Upper lobe of left lung (tissue), 6 donors: Measurements from ENCODE around the gene TIGIT. TPM values are rescaled to one million over a fixed set of nuclear protein-coding genes. Genes with fewer than 3 reads are reported as not detected.
A peak's percentile ranks its signal among the peaks of the same experiment; 100 is the strongest.

Experiments used
- ATAC-seq, 2 donors: fragments of 200-7000 bp; cut with Tn5 transposase; one replicate each; pipeline ENCODE4 v1.9.1; 2022; ENCODE audit warnings: mild to moderate bottlenecking in 2 of 2, moderate library complexity in 2 of 2; ENCODE audit not compliant: low FRiP score in 2 of 2
- DNase-seq, 2 donors: peaks; one replicate each; pipeline ENCODE4 v3.0.0-alpha.2; 2019 to 2020
- H3K27ac ChIP-seq, 4 donors: fragments of 200-600 bp; sonication (generic); one replicate each; pipeline ENCODE4 v1.5.1; 2016 to 2019
- H3K27me3 ChIP-seq, 4 donors: fragments of 200-600 bp; sonication (generic); one replicate each; pipeline ENCODE4 v1.5.1; 2017 to 2019
- H3K36me3 ChIP-seq, 4 donors: fragments of 200-600 bp; sonication (generic); one replicate each; pipeline ENCODE4 v1.5.1; 2016 to 2019
- H3K4me1 ChIP-seq, 4 donors: fragments of 200-600 bp; sonication (generic); one replicate each; pipeline ENCODE4 v1.5.1; 2018 to 2019
- H3K4me3 ChIP-seq, 4 donors: fragments of 200-600 bp; sonication (generic); one replicate each; pipeline ENCODE4 v1.5.1; 2017 to 2019; ENCODE audit warnings: mild to moderate bottlenecking in 2 of 4, moderate library complexity in 1 of 4
- H3K9me3 ChIP-seq, 4 donors: fragments of 200-600 bp; sonication (generic); one replicate each; pipeline ENCODE4 v1.5.1; 2018 to 2019
- EP300 ChIP-seq, 4 donors: sonication (generic); formaldehyde crosslinking; IDR thresholded peaks; one replicate each; pipeline ENCODE4 v1.5.1; 2017; ENCODE audit warnings: antibody characterized with exemption in 4 of 4, control low read depth in 2 of 4
- POLR2A ChIP-seq, 4 donors: fragments of 450-650 bp; IDR thresholded peaks; one replicate each; pipeline ENCODE4 v1.5.1; 2016 to 2017; ENCODE audit warnings: antibody characterized with exemption in 4 of 4, mild to moderate bottlenecking in 2 of 4
- POLR2AphosphoS5 ChIP-seq, 2 donors: sonication (generic); formaldehyde crosslinking; IDR thresholded peaks; one replicate each; pipeline ENCODE4 v1.5.1; 2017; ENCODE audit warnings: antibody characterized with exemption in 2 of 2
- WGBS, 2 donors: methylation state at CpG; one replicate each; pipeline ENCODE4 v1.1.5; 2017 to 2018; 5-methylcytosine and 5-hydroxymethylcytosine counted together
- total RNA-seq, 6 donors: library from RNA; depleted of rRNA in 4 of 6; stranded (reverse); fragments of >200 nt in 4 of 6; gene quantifications; one replicate each; pipeline versions ENCODE4 v1.1.0 to v1.2.1, GENCODE V29; 2016 to 2021
- TF ChIP-seq, protein P1 (sequence below), 6 experiments: fragments of 450-650 bp in 4 of 6; fragments of 200-600 bp in 2 of 6; sonication (generic) in 2 of 6; IDR thresholded peaks; one replicate each; pipeline ENCODE4 v1.5.1; 2016 to 2019; ENCODE audit warnings: antibody characterized with exemption in 6 of 6
- donor health status: DM: no; HTN: no; CAD: no; lungs with moderate emphysema.
- donor health status: DM: no; HTN: yes; CAD: no; lungs with severe emphysema.

TIGIT gene
- total RNA-seq, 6 donors from 2014 or later, result 0.69 to 1.6 (median 1.0) TPM; not detected in 1

DNA sequence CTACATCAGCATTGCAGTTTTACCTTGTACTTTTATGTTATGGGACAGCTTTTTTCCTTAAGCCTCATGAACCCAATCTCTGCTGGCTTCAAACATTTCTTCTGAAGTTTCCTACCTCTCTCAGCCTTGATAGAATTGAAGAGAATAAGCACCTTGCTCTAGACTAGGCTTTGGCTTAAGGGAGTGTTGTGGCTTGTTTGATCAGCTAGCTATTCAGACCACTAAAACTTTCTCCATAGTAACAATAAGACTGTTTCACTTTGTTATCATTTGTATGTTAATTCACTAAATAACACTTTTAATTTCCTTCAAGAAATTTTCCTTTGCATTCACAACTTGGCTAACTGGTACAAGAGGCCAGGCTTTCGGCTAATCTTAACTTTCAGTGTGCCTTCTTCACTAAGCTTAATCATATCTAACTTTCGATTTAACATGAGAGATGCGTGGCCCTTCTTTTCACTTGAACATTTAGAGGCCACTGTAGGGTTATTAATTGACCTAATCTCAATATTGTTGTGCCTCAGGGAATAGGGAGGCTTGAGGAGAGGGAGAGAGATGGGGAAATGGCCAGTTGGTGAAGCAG is 8.1 kb upstream of the TIGIT start:
- no peaks in the 10 kb centered on the region for H3K4me1 ChIP-seq
- TF ChIP-seq POLR2A (IDR thresholded peaks at IDR 0.05) (no peak), EP300 (IDR thresholded peaks at IDR 0.05) (no peak), POLR2AphosphoS5 (IDR thresholded peaks at IDR 0.05) (no peak)
- TF ChIP-seq, protein P1, sequence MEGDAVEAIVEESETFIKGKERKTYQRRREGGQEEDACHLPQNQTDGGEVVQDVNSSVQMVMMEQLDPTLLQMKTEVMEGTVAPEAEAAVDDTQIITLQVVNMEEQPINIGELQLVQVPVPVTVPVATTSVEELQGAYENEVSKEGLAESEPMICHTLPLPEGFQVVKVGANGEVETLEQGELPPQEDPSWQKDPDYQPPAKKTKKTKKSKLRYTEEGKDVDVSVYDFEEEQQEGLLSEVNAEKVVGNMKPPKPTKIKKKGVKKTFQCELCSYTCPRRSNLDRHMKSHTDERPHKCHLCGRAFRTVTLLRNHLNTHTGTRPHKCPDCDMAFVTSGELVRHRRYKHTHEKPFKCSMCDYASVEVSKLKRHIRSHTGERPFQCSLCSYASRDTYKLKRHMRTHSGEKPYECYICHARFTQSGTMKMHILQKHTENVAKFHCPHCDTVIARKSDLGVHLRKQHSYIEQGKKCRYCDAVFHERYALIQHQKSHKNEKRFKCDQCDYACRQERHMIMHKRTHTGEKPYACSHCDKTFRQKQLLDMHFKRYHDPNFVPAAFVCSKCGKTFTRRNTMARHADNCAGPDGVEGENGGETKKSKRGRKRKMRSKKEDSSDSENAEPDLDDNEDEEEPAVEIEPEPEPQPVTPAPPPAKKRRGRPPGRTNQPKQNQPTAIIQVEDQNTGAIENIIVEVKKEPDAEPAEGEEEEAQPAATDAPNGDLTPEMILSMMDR (IDR thresholded peaks at IDR 0.05), result no peak
- 85% methylated on average over 3 of the region's 3 CpGs for WGBS, 2 donors
- H3K36me3 ChIP-seq, result no peaks in the 10 kb centered on the region
- ATAC-seq, result no peak
- H3K4me3 ChIP-seq, result no peak overlapping the region
- H3K27me3 ChIP-seq, result no peaks in the 10 kb centered on the region
- no peak for DNase-seq
- H3K27ac ChIP-seq, result no peak overlapping the region
- no peaks in the 10 kb centered on the region for H3K9me3 ChIP-seq

DNA sequence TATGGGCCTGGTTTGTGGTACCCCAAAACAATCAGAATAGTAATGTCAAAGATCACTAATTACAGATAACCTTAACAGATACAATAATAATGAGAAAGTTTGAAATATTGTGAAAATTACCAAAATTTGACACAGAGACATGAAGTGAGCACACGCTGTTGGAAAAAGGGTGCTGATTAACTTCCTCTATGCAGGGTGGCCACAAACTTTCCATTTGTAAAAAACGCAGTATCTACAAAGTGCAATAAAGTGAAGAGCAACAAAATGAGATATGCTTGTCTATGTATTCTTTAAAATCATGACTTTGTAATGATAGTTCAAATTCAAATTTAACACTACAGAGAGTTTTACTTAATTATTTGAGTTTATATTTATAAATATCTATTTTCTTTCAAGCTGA is 7.6 kb upstream of the TIGIT start:
- Histone ChIP-seq H3K36me3 (no peaks in the 10 kb centered on the region), H3K4me3 (no peak overlapping the region), H3K9me3 (no peaks in the 10 kb centered on the region), H3K4me1 (no peaks in the 10 kb centered on the region), H3K27me3 (no peaks in the 10 kb centered on the region), H3K27ac (no peak overlapping the region)
- TF ChIP-seq POLR2A (IDR thresholded peaks at IDR 0.05), result no peak
- TF ChIP-seq, protein P1 (IDR thresholded peaks at IDR 0.05), result no peak
- no peak for TF ChIP-seq EP300 (IDR thresholded peaks at IDR 0.05)
- no peak for ATAC-seq
- no peak for DNase-seq
- WGBS, 2 donors, result 76 to 83% methylated on average over 2 of the region's 2 CpGs

DNA sequence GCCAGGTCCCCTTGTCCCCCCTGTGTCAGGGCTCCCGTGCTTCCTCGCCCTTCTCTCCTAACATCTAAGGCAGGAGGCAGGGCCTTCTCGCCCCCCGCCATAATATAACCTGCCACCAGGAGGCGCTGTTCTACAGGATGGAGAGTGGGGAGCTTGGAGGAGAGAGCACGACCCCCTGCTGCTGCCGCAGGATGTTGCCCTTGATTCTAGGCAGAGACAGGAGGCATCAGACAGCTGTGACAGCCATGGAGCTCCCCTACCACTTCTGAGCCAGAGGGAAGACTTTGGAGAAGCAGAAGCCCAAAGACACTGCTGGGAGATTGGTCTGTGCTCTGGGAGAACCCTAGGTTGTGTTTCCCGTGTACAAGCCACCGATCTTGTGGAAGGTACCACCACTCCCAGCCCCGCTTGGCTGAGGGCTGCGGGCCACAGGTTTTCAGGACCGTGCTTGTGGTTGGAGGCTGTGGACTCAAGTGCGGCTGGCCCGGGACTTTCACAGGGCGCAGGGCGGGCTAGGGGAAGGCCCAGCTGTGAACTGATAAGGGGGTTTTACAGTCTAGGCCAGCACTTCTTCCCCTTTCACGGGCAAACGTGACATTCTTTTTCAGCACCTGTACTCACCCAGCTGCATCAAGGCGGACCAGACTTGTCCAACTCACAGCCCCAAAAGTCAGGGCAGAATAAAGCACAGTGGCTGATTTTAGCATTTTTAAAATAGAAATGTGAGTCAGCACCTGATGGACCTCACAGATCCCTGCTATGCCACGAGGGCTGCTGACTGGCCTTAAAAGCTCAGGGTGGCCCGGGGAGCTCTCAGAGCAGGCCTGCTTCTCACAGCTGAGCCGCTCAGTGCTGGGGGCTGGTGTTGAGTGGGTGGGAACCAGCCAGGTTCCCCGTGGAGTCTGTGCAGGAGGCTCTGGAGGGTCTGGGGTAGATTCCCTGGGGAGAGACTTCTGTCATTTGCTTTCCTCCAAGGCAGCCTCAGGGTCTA is 2.6 kb upstream of the TIGIT start:
- DNase-seq, result peak; percentile 47 to 75

DNA sequence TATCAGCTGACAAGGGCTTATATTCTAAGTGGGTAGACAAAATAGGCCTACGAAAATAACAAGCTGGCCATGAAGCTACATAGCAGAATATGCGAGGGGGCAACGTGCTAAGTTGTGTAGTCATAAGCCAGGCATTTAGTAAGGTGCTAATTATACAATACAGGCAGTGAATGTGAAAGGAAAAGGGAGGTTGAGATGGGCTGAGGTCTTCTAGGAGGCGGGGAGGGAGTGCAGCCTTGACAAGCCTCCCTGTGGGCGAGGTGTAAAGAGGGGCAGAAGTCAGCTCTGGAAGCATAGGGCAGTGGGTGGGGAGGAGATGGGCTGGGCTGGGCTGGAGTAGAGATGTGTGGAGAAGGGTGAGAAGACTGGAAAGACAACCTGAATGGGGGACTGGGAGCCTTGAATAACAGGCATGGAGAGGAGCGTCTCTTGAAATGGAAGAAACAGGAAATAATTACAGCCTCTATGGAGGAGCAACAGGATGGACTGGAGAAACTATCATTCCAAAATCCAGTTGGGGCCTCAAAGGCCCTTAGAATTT is 1.2 kb downstream of the TIGIT start:
- no peak for TF ChIP-seq POLR2AphosphoS5 (IDR thresholded peaks at IDR 0.05)
- TF ChIP-seq POLR2A (IDR thresholded peaks at IDR 0.05), result no peak
- no peak for TF ChIP-seq EP300 (IDR thresholded peaks at IDR 0.05)
- TF ChIP-seq, protein P1 (IDR thresholded peaks at IDR 0.05), result no peak
- DNase-seq (no peak), ATAC-seq (no peak)
- WGBS, 2 donors, result 80 to 84% methylated on average over 6 of the region's 6 CpGs
- Histone ChIP-seq H3K4me1 (no peaks in the 10 kb centered on the region), H3K27me3 (no peaks in the 10 kb centered on the region), H3K9me3 (no peaks in the 10 kb centered on the region), H3K4me3 (no peak overlapping the region), H3K27ac (peak overlapping the region in 1 of 4 donors; percentile 44), H3K36me3 (no peaks in the 10 kb centered on the region)

More for the DNA sequence above, 2.6 kb upstream of the TIGIT start:
- no peaks in the 10 kb centered on the region for H3K27me3 ChIP-seq
- H3K27ac ChIP-seq, result peak overlapping the region in 2 of 4 donors; percentile 58 to 59
- H3K36me3 ChIP-seq, result no peaks in the 10 kb centered on the region
- no peaks in the 10 kb centered on the region for H3K9me3 ChIP-seq
- 49 to 58% methylated on average over 9 to 23 of the region's 23 CpGs for WGBS, 2 donors
- H3K4me3 ChIP-seq, result no peak overlapping the region
- no peaks in the 10 kb centered on the region for H3K4me1 ChIP-seq
- ATAC-seq, result peak; percentile 64 to 77
- TF ChIP-seq POLR2A (IDR thresholded peaks at IDR 0.05), result no peak
- TF ChIP-seq, protein P1 (IDR thresholded peaks at IDR 0.05), result peak; percentile 76 to 90 (median 80)
